BE2C (cell line): ENCODE data around the gene METAP1.
"Not testable (repeated sequence)": the region's sequence is repeated elsewhere in the genome, so short reads cannot be mapped to it uniquely, and the experiment has no call there.

Experiments
- DNase-seq: peaks from one replicate; pipeline ENCODE4 v3.0.0-alpha.2; 2020
- H3K27me3 ChIP-seq: fragments of 250-450 bp; sonication (Bioruptor Pico); 2 replicates; pipeline ENCODE4 v1.5.1; 2020; ENCODE audit warnings: mild to moderate bottlenecking
- H3K36me3 ChIP-seq: fragments of 250-450 bp; sonication (Bioruptor Pico); 2 replicates; pipeline ENCODE4 v1.5.1; 2020; ENCODE audit warnings: mild to moderate bottlenecking
- H3K4me1 ChIP-seq: fragments of 250-450 bp; sonication (Bioruptor Pico); 2 replicates; pipeline ENCODE4 v1.5.1; 2020
- H3K4me3 ChIP-seq: 2 replicates; pipeline ENCODE4 v1.5.1; 2011; ENCODE audit warnings: low read depth, low read length
- H3K9me3 ChIP-seq: fragments of 250-450 bp; sonication (Bioruptor Pico); 2 replicates; pipeline ENCODE4 v1.5.1; 2020
- TF ChIP-seq, protein P1 (sequence below): IDR thresholded peaks from 2 replicates; pipeline ENCODE4 v1.5.1; 2012; ENCODE audit warnings: mild to moderate bottlenecking, low read depth, low read length

Gene METAP1

DNA sequence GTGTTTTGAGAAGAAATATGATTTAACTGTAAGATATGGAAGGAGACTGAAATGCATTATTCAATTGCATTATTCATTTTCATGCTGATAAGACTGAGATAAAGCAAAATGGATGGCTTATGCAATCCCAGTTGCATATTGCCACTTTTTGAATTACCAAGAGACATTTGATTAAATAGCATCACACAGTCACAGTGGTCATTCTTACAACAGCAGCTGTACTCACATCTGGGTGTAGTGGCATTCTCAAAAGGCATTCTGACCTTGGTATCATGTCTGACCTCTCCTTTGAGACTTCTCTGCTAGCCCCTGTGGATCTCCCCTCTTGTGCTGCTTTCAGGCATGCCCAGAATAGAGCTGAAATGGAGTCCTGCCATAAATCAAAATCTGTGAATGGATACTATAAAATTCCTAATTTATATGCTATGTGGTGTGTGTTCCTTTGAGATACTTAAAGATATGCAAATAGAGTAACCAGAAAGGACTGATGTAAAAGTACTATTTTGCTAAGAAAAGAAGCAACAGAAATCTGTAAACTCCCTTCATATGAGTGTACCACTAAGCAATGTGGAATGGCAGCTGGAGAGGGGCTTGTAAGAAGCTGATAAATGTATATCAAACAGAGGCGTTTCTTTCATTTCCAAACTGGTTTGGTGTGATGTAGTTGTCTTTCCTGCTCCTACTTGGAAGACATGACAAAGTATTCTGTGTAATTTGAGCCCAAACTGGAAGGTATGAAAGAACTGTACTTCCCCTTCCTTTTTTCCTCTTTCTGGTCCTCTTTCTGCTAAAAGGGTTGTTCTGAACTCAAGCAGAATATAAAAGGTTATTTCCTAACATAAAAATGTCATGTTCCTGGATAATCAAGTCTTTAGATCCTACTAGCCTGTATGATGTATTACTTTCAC is 25.4 kb upstream of the METAP1 start:
- Histone ChIP-seq H3K9me3 (no peaks in the 10 kb centered on the region), H3K36me3 (no peaks in the 10 kb centered on the region), H3K4me1 (no peaks in the 10 kb centered on the region), H3K4me3 (no peak overlapping the region), H3K27me3 (no peaks in the 10 kb centered on the region)
- TF ChIP-seq, protein P1, sequence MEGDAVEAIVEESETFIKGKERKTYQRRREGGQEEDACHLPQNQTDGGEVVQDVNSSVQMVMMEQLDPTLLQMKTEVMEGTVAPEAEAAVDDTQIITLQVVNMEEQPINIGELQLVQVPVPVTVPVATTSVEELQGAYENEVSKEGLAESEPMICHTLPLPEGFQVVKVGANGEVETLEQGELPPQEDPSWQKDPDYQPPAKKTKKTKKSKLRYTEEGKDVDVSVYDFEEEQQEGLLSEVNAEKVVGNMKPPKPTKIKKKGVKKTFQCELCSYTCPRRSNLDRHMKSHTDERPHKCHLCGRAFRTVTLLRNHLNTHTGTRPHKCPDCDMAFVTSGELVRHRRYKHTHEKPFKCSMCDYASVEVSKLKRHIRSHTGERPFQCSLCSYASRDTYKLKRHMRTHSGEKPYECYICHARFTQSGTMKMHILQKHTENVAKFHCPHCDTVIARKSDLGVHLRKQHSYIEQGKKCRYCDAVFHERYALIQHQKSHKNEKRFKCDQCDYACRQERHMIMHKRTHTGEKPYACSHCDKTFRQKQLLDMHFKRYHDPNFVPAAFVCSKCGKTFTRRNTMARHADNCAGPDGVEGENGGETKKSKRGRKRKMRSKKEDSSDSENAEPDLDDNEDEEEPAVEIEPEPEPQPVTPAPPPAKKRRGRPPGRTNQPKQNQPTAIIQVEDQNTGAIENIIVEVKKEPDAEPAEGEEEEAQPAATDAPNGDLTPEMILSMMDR = no peak
- no peak for DNase-seq

DNA sequence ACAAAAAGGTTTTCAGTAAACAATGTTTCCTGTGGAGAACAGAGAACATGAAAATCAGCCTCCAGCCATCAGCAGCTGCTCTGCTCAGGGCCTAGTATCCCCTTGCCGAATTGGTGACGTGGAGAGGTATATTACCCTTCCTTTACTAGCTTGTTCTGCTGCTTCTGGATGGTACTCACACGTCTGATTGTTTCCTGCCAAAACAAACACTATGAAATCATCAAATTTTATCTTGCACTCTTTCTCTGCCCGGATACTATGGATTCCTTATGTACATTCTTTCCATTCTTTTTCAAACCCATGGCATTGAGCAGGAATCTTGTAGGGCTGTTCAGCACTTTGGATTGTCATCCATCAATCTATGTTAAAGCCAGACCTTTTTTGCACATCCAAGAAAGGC is 18.8 kb upstream of the METAP1 start:
- no peak for DNase-seq
- TF ChIP-seq, protein P1 = no peak
- Histone ChIP-seq H3K4me1 (no peaks in the 10 kb centered on the region), H3K36me3 (no peaks in the 10 kb centered on the region), H3K9me3 (no peaks in the 10 kb centered on the region), H3K27me3 (no peaks in the 10 kb centered on the region), H3K4me3 (no peak overlapping the region)

DNA sequence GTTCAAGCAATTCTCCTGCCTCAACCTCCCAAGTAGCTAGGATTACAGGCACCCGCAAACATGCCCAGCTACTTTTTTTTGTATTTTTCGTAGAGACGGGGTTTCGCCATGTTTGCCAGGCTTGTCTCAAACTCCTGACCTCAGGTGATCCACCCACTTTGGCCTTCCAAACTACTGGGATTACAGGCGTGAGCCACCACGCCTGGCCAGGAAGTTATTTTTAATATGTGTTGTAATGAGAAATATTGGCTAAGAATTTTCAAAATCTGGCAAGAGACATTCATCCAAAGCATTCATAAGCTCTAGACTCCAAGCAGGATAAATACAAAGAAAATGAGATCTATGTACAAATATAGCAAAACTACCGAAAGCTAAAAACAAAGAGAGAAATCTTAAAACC is 18.0 kb upstream of the METAP1 start:
- Histone ChIP-seq H3K4me3 (no peak overlapping the region), H3K27me3 (no peaks in the 10 kb centered on the region), H3K9me3 (no peaks in the 10 kb centered on the region), H3K36me3 (no peaks in the 10 kb centered on the region), H3K4me1 (no peaks in the 10 kb centered on the region)
- TF ChIP-seq, protein P1 = no peak
- no peak for DNase-seq

DNA sequence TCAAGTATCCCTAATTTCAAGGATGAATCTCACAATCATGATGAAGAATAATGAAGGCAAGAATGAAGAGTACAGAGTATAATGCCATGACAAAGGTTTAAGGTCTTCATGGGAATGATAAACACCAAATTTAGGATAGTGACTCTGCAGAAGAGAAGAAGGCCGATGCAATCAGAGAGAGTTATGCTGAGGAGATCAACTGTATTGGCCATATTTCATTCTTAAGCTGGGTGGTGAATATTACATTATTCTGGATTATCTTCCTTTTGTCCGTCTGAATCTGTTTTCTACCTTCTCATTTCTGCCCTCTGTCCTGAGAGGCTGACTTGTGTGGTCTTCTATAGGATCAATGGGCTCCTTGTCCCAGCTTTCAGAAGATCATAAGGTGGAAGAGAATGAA is 7.8 kb upstream of the METAP1 start:
- H3K27me3 ChIP-seq = no peaks in the 10 kb centered on the region
- no peaks in the 10 kb centered on the region for H3K9me3 ChIP-seq
- no peaks in the 10 kb centered on the region for H3K36me3 ChIP-seq
- TF ChIP-seq, protein P1 = no peak
- no peak for DNase-seq
- no peaks in the 10 kb centered on the region for H3K4me1 ChIP-seq
- no peak overlapping the region for H3K4me3 ChIP-seq

DNA sequence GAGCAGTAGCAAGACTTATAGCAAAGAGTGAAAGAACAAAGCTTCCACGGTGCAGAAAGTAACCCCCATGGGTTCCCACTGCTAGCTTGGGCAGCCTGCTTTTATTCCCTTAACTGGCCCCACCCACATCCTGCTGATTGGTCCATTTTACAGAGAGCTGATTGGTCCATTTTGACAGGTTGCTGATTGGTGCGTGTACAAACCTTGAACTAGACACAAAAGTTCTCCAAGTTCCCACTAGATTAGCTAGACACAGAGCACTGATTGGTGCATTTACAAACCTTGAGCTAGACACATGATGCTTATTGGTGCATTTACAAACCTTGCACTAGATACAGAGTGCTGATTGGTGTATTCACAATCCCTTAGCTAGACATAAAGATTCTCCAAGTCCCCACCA is 2.7 kb upstream of the METAP1 start:
- not testable (repeated sequence) for H3K27me3 ChIP-seq, H3K4me3 ChIP-seq, H3K36me3 ChIP-seq, H3K4me1 ChIP-seq, H3K9me3 ChIP-seq, DNase-seq

DNA sequence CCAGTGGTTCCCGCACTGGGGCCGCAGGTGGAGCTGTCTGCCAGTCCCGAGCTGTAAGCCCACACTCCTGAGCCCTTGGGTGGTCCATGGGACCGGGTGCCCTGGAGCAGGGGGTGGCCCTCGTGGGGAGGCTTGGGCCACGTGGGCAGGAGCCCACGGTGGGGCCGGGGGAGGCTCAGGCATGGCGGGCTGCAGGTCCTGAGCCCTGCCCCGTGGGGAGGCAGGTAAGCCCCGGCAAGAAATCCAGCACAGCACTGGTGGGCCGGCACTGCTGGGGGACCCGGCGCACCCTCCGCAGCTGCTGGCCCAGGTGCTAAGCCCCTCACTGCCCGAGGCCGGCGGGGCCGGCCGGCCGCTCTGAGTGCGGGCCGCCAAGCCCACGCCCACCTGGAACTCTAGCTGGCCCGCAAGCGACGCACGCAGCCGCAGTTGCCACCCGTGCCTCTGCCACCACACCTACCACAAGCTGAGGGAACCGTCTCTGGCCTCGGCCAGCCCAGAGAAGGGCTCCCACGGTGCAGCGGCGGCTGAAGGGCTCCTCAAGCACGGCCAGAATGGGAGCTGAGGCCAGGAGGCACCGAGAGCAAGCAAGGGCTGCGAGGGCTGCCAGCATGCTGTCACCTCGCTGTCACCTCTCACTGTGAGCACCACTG is 2.0 kb upstream of the METAP1 start:
- Histone ChIP-seq H3K4me1 (no peaks in the 10 kb centered on the region; the same call in 1 of the 2 replicates), H3K4me3 (no peak overlapping the region), H3K27me3 (no peaks in the 10 kb centered on the region), H3K36me3 (no peaks in the 10 kb centered on the region), H3K9me3 (no peaks in the 10 kb centered on the region)
- no peak for DNase-seq
- TF ChIP-seq, protein P1 = no peak
